ENCODE results near the gene ZNF470.

- TF ChIP-seq EZH2 (IDR thresholded peaks at IDR 0.05) (no peak), POLR2AphosphoS5 (IDR thresholded peaks at IDR 0.05; ENCODE audit: borderline replicate concordance, low read depth, low read length) (no peak)
These were observed 45.5 kb downstream of the ZNF470 start for GRCh38 chr19:56612737-56613136.

Measured in SK-N-MC (cell line).